HG02642 (cell line): Measurements from ENCODE around the gene POLR2H.
A peak's percentile ranks its signal among the peaks of the same experiment; 100 is the strongest.
"Not testable (repeated sequence)": the region's sequence is repeated elsewhere in the genome, so short reads cannot be mapped to it uniquely, and the experiment has no call there.

Experiments
- ATAC-seq: cut with Tn5 transposase; IDR thresholded peaks from one replicate; pipeline ENCODE4 v1.9.1; 2021; ENCODE audit warnings: mild to moderate bottlenecking; ENCODE audit not compliant: unreplicated experiment, poor library complexity

Gene POLR2H

GRCh38 chr3:184335291-184335660 is 26.2 kb upstream of the POLR2H start:
- ATAC-seq = peak; percentile 3

GRCh38 chr3:184335661-184336546 is 25.6 kb upstream of the POLR2H start:
- peak; percentile 73 for ATAC-seq

- no peak for ATAC-seq
Observed at GRCh38 chr3:184336547-184337398, 24.7 kb upstream of the POLR2H start.

- ATAC-seq = no peak
Observed at GRCh38 chr3:184337399-184337714, 24.2 kb upstream of the POLR2H start, which contains the start of gene FAM131A. Gene FAM131A (plus strand): TSS chr3:184337600. CDS start chr3:184337631, 31 bp downstream.

GRCh38 chr3:184337981-184338380 is 23.5 kb upstream of the POLR2H start:
- no peak for ATAC-seq

- ATAC-seq = no peak
Observed at GRCh38 chr3:184338511-184338945, 23.0 kb upstream of the POLR2H start.

- ATAC-seq = no peak
Observed at GRCh38 chr3:184339001-184339400, 22.5 kb upstream of the POLR2H start.

GRCh38 chr3:184339451-184340135 is 21.9 kb upstream of the POLR2H start:
- ATAC-seq = not testable (repeated sequence)

- ATAC-seq = no peak
Observed at GRCh38 chr3:184341925-184342324, 19.6 kb upstream of the POLR2H start.

GRCh38 chr3:184343200-184343876 is 18.2 kb upstream of the POLR2H start:
- no peak for ATAC-seq

GRCh38 chr3:184344579-184345316 is 16.8 kb upstream of the POLR2H start:
- ATAC-seq = no peak

- ATAC-seq = peak; percentile 47
Observed at GRCh38 chr3:184345317-184346144, 16.0 kb upstream of the POLR2H start.

- ATAC-seq = no peak
Observed at GRCh38 chr3:184346480-184347190, 14.9 kb upstream of the POLR2H start.

- ATAC-seq = no peak
Observed at GRCh38 chr3:184347321-184348056, 14.0 kb upstream of the POLR2H start.

GRCh38 chr3:184348057-184348382 is 13.5 kb upstream of the POLR2H start:
- ATAC-seq = no peak

GRCh38 chr3:184349563-184350470 is 11.7 kb upstream of the POLR2H start:
- no peak for ATAC-seq
